K562 (cell line): ENCODE data around the gene PRMT2. TPM values are rescaled to one million over a fixed set of nuclear protein-coding genes. Genes with fewer than 3 reads are reported as not detected.

Experiments
- E4F1 ChIP-seq: fragments of 250-450 bp; sonication (Bioruptor Pico); IDR thresholded peaks from 2 replicates; pipeline ENCODE4 v1.5.0; 2021; ENCODE audit warnings: mild to moderate bottlenecking, borderline replicate concordance
- GATA2 ChIP-seq: sonication (generic); formaldehyde crosslinking; IDR thresholded peaks from 2 replicates; pipeline ENCODE4 v1.4.0; 2020; ENCODE audit warnings: mild to moderate bottlenecking, missing genetic modification reagents
- KDM1A ChIP-seq, 2 experiments: fragments of 450-650 bp; IDR thresholded peaks; 2 replicates each; pipeline ENCODE4 v1.6.1; 2016; ENCODE audit warnings: mild to moderate bottlenecking in 2 of 2
- PBX2 ChIP-seq, 2 experiments: IDR thresholded peaks in 1 of 2; conservative IDR thresholded peaks in 1 of 2; 2 replicates each; pipeline ENCODE4 v1.6.1; 2016; ENCODE audit warnings: low read depth in 2 of 2, mild to moderate bottlenecking in 1 of 2, missing compliant biosample characterization in 1 of 2, missing genetic modification characterization in 1 of 2, moderate library complexity in 1 of 2
- ZNF318 ChIP-seq, 2 experiments: fragments of 450-650 bp; IDR thresholded peaks; 2 replicates each; pipeline ENCODE4 v1.6.1; 2016; ENCODE audit warnings: mild to moderate bottlenecking in 2 of 2, borderline replicate concordance in 1 of 2, low read depth in 1 of 2, moderate library complexity in 1 of 2
- ZNF586 ChIP-seq: fragments of 450-650 bp; formaldehyde crosslinking; conservative IDR thresholded peaks from 2 replicates; pipeline ENCODE4 v1.4.0; 2020; ENCODE audit warnings: mild to moderate bottlenecking, moderate library complexity
- polyA plus RNA-seq, 8 experiments: library from polyadenylated mRNA; depleted of rRNA in 4 of 8; stranded (reverse) in 5 of 8; unstranded in 3 of 8; fragments of >200 nt; fragmentation: Nextera tagmentation in 2 of 8; fragmentation: Illumina TruSeq in 1 of 8; extraction: Ambion mirVana in 2 of 8; extraction: Trizol in 1 of 8; gene quantifications; 2 replicates each; pipeline versions ENCODE4 v1.2.1 to v1.2.3, GENCODE V29; 2011 to 2014; ENCODE audit warnings: inconsistent platforms in 1 of 8, missing spikeins in 1 of 8
- total RNA-seq, 7 experiments: library from RNA; depleted of rRNA in 6 of 7; stranded (reverse); fragments of >200 nt in 6 of 7; fragmentation: Illumina TruSeq in 2 of 7; extraction: Trizol in 2 of 7; gene quantifications; 2 replicates each; pipeline versions ENCODE4 v1.2.1 to v1.2.3, GENCODE V29; 2011 to 2021; ENCODE audit warnings: low replicate concordance in 1 of 7
- TF ChIP-seq, protein P1 (sequence below): fragments of 450-650 bp; formaldehyde crosslinking; IDR thresholded peaks from 2 replicates; pipeline ENCODE4 v1.4.0; 2022; ENCODE audit warnings: missing genetic modification characterization

PRMT2 gene
- total and polyA plus RNA-seq, 9 of the 15 experiments (the other 6 are each of a cell fraction or from before 2014, with no cell fraction given), result 37.2 to 85.7 (median 59.3) TPM

DNA sequence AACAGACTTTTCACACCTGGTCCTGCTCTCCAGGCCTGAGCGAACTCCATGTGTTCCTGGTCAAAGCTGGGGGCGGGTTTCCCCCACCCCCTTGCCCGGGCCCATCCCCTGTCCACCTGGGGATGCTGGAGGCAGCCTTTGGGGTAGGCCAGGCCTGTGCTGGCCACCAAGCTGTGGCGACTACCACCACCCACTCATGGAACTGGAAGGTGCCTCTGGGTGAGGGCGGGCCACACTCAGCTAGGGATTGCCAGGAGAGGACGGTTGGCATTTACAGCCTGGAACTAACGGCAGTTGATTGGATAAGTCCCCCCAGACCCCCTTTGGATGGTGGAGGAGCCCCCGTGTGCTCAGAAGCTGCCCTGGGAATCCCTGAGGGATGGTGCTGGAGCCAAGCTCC, 38.4 kb upstream of the PRMT2 start (continued):
- TF ChIP-seq ZNF318 (IDR thresholded peaks at IDR 0.05; ENCODE audit: borderline replicate concordance in 1 of 2, low read depth in 1 of 2), result no peak
- TF ChIP-seq ZNF586 (CRISPR knock-in tag), result no peak
- no peak for TF ChIP-seq PBX2 (CRISPR knock-in tag; IDR thresholded peaks at IDR 0.05; ENCODE audit: low read depth)
- no peak for TF ChIP-seq PBX2 (tag; conservative IDR thresholded peaks at IDR 0.05; ENCODE audit: low read depth)
- TF ChIP-seq E4F1 (CRISPR knock-in tag), result no peak
- TF ChIP-seq, protein P1, sequence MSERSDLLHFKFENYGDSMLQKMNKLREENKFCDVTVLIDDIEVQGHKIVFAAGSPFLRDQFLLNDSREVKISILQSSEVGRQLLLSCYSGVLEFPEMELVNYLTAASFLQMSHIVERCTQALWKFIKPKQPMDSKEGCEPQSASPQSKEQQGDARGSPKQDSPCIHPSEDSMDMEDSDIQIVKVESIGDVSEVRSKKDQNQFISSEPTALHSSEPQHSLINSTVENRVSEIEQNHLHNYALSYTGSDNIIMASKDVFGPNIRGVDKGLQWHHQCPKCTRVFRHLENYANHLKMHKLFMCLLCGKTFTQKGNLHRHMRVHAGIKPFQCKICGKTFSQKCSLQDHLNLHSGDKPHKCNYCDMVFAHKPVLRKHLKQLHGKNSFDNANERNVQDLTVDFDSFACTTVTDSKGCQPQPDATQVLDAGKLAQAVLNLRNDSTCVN (CRISPR knock-in tag), result no peak
- no peak for TF ChIP-seq GATA2 (CRISPR knock-in tag)
- TF ChIP-seq KDM1A (IDR thresholded peaks at IDR 0.05), result no peak
